ENCODE measurements around the gene MAD1L1. TPM values are rescaled to one million over a fixed set of nuclear protein-coding genes. Genes with fewer than 3 reads are reported as not detected.

The MAD1L1 gene
- total and polyA plus RNA-seq, 4 donors: 12.8 to 20.7 (median 16.5) TPM

- Histone ChIP-seq H3K9ac (ENCODE audit: low read depth in 1 of 2, low read length in 2 of 2) (no peak overlapping the region), H3K4me1 (ENCODE audit: control insufficient read depth in 4 of 4, insufficient read depth in 4 of 4, low read length in 3 of 4) (peaks cover 0 to 4% (median 0%) of the 10 kb centered on the region in 4 donors), H3K9me3 (ENCODE audit: control insufficient read depth in 4 of 4, low read length in 3 of 4) (no peaks in the 10 kb centered on the region), H3K36me3 (ENCODE audit: control insufficient read depth in 4 of 4, insufficient read depth in 3 of 4, low read depth in 1 of 4, low read length in 3 of 4) (peaks cover 0 to 16% (median 7%) of the 10 kb centered on the region in 4 donors), H3K4me3 (ENCODE audit: low read depth in 1 of 3, low read length in 3 of 3) (no peak overlapping the region), H3K27ac (ENCODE audit: low read depth in 1 of 2, low read length in 2 of 2) (no peak overlapping the region), H3K27me3 (ENCODE audit: control insufficient read depth in 4 of 4, insufficient read depth in 4 of 4, low read length in 3 of 4) (no peaks in the 10 kb centered on the region)
- no peak for TF ChIP-seq JUND (IDR thresholded peaks at IDR 0.05)
- TF ChIP-seq HNF4G (IDR thresholded peaks at IDR 0.05): no peak
- no peak for TF ChIP-seq SP1 (IDR thresholded peaks at IDR 0.05)
- TF ChIP-seq ATF3 (IDR thresholded peaks at IDR 0.05): no peak
- no peak for TF ChIP-seq NR2F2 (IDR thresholded peaks at IDR 0.05)
- no peak for TF ChIP-seq YY1 (IDR thresholded peaks at IDR 0.05)
- no peak for TF ChIP-seq FOXA2 (IDR thresholded peaks at IDR 0.05)
- no peak for TF ChIP-seq REST (IDR thresholded peaks at IDR 0.05)
- no peak for TF ChIP-seq TAF1 (conservative IDR thresholded peaks at IDR 0.05)
- TF ChIP-seq, protein P1, sequence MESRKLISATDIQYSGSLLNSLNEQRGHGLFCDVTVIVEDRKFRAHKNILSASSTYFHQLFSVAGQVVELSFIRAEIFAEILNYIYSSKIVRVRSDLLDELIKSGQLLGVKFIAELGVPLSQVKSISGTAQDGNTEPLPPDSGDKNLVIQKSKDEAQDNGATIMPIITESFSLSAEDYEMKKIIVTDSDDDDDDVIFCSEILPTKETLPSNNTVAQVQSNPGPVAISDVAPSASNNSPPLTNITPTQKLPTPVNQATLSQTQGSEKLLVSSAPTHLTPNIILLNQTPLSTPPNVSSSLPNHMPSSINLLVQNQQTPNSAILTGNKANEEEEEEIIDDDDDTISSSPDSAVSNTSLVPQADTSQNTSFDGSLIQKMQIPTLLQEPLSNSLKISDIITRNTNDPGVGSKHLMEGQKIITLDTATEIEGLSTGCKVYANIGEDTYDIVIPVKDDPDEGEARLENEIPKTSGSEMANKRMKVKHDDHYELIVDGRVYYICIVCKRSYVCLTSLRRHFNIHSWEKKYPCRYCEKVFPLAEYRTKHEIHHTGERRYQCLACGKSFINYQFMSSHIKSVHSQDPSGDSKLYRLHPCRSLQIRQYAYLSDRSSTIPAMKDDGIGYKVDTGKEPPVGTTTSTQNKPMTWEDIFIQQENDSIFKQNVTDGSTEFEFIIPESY (IDR thresholded peaks at IDR 0.05): no peak
- no peak for TF ChIP-seq HNF4A (conservative IDR thresholded peaks at IDR 0.05)
- no peak for TF ChIP-seq RAD21 (IDR thresholded peaks at IDR 0.05)
- no peak for DNase-seq (ENCODE audit: low spot score)
- WGBS: 89% methylated on average over 18 of the region's 18 CpGs
These were observed 42.4 kb upstream of the MAD1L1 start for GRCh38 chr7:2275101-2275500.

DNA sequence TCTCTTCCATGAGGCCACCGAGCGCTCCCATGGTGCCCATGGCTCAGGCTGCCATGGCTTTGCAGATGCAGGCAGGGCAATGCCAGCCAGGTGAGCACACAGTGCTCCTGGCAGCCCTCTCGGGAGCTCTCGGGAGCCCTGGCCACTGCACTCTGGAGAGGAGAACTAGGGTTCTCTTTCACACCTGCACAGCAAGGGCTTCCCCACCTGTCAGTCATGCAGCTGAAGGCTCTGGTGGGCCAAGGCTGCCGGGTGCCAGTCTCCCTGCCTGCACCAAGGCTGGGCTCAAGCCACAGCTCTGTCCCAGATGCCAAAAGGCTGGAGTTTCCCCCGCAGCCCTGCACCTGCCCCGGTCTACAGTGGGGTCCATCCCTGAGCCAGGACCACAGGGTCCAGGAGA, 41.9 kb upstream of the MAD1L1 start:
- TF ChIP-seq HNF4G (IDR thresholded peaks at IDR 0.05): no peak
- no peak for TF ChIP-seq TAF1 (conservative IDR thresholded peaks at IDR 0.05)
- no peak for TF ChIP-seq SP1 (IDR thresholded peaks at IDR 0.05)
- no peak for TF ChIP-seq FOXA1 (IDR thresholded peaks at IDR 0.05)
- no peak for TF ChIP-seq YY1 (IDR thresholded peaks at IDR 0.05)
- H3K9ac ChIP-seq (ENCODE audit: low read depth in 1 of 2, low read length in 2 of 2): no peak overlapping the region
- no peak overlapping the region for H3K27ac ChIP-seq (ENCODE audit: low read depth in 1 of 2, low read length in 2 of 2)
- H3K4me1 ChIP-seq (ENCODE audit: control insufficient read depth in 4 of 4, insufficient read depth in 4 of 4, low read length in 3 of 4): no peaks in the 10 kb centered on the region
- H3K27me3 ChIP-seq (ENCODE audit: control insufficient read depth in 4 of 4, insufficient read depth in 4 of 4, low read length in 3 of 4): no peaks in the 10 kb centered on the region
- H3K9me3 ChIP-seq (ENCODE audit: control insufficient read depth in 4 of 4, low read length in 3 of 4): no peaks in the 10 kb centered on the region
- WGBS: 86% methylated on average over 7 of the region's 7 CpGs
- no peak overlapping the region for H3K4me3 ChIP-seq (ENCODE audit: low read depth in 1 of 3, low read length in 3 of 3)
- peaks cover 0 to 16% (median 7%) of the 10 kb centered on the region in 4 donors for H3K36me3 ChIP-seq (ENCODE audit: control insufficient read depth in 4 of 4, insufficient read depth in 3 of 4, low read depth in 1 of 4, low read length in 3 of 4)
- no peak for DNase-seq (ENCODE audit: low spot score)

GRCh38 chr7:2273866-2274265, 41.1 kb upstream of the MAD1L1 start:
- H3K9me3 ChIP-seq (ENCODE audit: control insufficient read depth in 4 of 4, low read length in 3 of 4): no peaks in the 10 kb centered on the region
- H3K4me1 ChIP-seq (ENCODE audit: control insufficient read depth in 4 of 4, insufficient read depth in 4 of 4, low read length in 3 of 4): no peaks in the 10 kb centered on the region
- H3K27me3 ChIP-seq (ENCODE audit: control insufficient read depth in 4 of 4, insufficient read depth in 4 of 4, low read length in 3 of 4): no peaks in the 10 kb centered on the region
- DNase-seq (ENCODE audit: low spot score): no peak
- H3K27ac ChIP-seq (ENCODE audit: low read depth in 1 of 2, low read length in 2 of 2): no peak overlapping the region
- H3K36me3 ChIP-seq (ENCODE audit: control insufficient read depth in 4 of 4, insufficient read depth in 3 of 4, low read depth in 1 of 4, low read length in 3 of 4): peaks cover 0 to 16% (median 7%) of the 10 kb centered on the region in 4 donors
- no peak overlapping the region for H3K4me3 ChIP-seq (ENCODE audit: low read depth in 1 of 3, low read length in 3 of 3)
- no peak overlapping the region for H3K9ac ChIP-seq (ENCODE audit: low read depth in 1 of 2, low read length in 2 of 2)
- WGBS: 97% methylated on average over 20 of the region's 20 CpGs
- TF ChIP-seq GABPA (IDR thresholded peaks at IDR 0.05 in 1 of 2, conservative IDR thresholded peaks at IDR 0.05 in 1 of 2): no peak
- no peak for TF ChIP-seq NR2F2 (IDR thresholded peaks at IDR 0.05)
- no peak for TF ChIP-seq REST (IDR thresholded peaks at IDR 0.05)
- TF ChIP-seq, protein P2, sequence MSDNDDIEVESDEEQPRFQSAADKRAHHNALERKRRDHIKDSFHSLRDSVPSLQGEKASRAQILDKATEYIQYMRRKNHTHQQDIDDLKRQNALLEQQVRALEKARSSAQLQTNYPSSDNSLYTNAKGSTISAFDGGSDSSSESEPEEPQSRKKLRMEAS (IDR thresholded peaks at IDR 0.05): no peak
- no peak for TF ChIP-seq HNF4A (conservative IDR thresholded peaks at IDR 0.05)
- no peak for TF ChIP-seq RXRA (IDR thresholded peaks at IDR 0.05)
- TF ChIP-seq YY1 (IDR thresholded peaks at IDR 0.05): no peak
- TF ChIP-seq, protein P3, sequence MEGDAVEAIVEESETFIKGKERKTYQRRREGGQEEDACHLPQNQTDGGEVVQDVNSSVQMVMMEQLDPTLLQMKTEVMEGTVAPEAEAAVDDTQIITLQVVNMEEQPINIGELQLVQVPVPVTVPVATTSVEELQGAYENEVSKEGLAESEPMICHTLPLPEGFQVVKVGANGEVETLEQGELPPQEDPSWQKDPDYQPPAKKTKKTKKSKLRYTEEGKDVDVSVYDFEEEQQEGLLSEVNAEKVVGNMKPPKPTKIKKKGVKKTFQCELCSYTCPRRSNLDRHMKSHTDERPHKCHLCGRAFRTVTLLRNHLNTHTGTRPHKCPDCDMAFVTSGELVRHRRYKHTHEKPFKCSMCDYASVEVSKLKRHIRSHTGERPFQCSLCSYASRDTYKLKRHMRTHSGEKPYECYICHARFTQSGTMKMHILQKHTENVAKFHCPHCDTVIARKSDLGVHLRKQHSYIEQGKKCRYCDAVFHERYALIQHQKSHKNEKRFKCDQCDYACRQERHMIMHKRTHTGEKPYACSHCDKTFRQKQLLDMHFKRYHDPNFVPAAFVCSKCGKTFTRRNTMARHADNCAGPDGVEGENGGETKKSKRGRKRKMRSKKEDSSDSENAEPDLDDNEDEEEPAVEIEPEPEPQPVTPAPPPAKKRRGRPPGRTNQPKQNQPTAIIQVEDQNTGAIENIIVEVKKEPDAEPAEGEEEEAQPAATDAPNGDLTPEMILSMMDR (IDR thresholded peaks at IDR 0.05; ENCODE audit: low read depth, low read length, missing input control): no peak
- no peak for TF ChIP-seq TAF1 (conservative IDR thresholded peaks at IDR 0.05)
- no peak for TF ChIP-seq RAD21 (IDR thresholded peaks at IDR 0.05)
- no peak for TF ChIP-seq FOXA1 (IDR thresholded peaks at IDR 0.05)
